ENCODE measurements around the gene PODN.

- TF ChIP-seq CTCF (IDR thresholded peaks at IDR 0.05; ENCODE audit: low read length): no peak
- no peak for TF ChIP-seq EZH2 (IDR thresholded peaks at IDR 0.05; ENCODE audit: borderline replicate concordance, low read length)
These were observed 41.4 kb upstream of the PODN start for GRCh38 chr1:53020588-53020987.

Measured in OCI-LY1 (cell line).